ENCODE measurements around the gene TMEM266.
A peak's percentile ranks its signal among the peaks of the same experiment; 100 is the strongest.

Gene TMEM266

GRCh38 chr15:76058714-76059319, 968 bp upstream of the TMEM266 start:
- H3K36me3 Mint-ChIP-seq = no peaks in the 10 kb centered on the region
- no peaks in the 10 kb centered on the region for H3K9me3 Mint-ChIP-seq
- DNase-seq (ENCODE audit: low spot score in 2 of 2) (peak in 1 of 2 donors; percentile 54), ATAC-seq (peak; percentile 61)
- H3K4me3 Mint-ChIP-seq = peak overlapping the region; percentile 72
- H3K4me1 Mint-ChIP-seq = peaks cover 33% of the 10 kb centered on the region
- H3K27ac Mint-ChIP-seq = no peak overlapping the region

- Mint-ChIP-seq H3K9me3 (no peaks in the 10 kb centered on the region), H3K36me3 (no peaks in the 10 kb centered on the region), H3K4me1 (peaks cover 38% of the 10 kb centered on the region), H3K27ac (no peak overlapping the region), H3K4me3 (peak overlapping the region; percentile 72)
- DNase-seq (ENCODE audit: low spot score in 2 of 2) = peak; percentile 6 to 58
- ATAC-seq = peak; percentile 50
These were observed 569 bp downstream of the TMEM266 start for GRCh38 chr15:76060118-76060989.

GRCh38 chr15:76061700-76062099, 1.9 kb downstream of the TMEM266 start:
- DNase-seq (ENCODE audit: low spot score in 2 of 2) (no peak), ATAC-seq (no peak)
- H3K4me3 Mint-ChIP-seq = no peak overlapping the region
- H3K9me3 Mint-ChIP-seq = no peaks in the 10 kb centered on the region
- H3K36me3 Mint-ChIP-seq = no peaks in the 10 kb centered on the region
- no peak overlapping the region for H3K27ac Mint-ChIP-seq
- H3K4me1 Mint-ChIP-seq = peaks cover 43% of the 10 kb centered on the region

- no peak for ATAC-seq
- Mint-ChIP-seq H3K4me1 (peaks cover 37% of the 10 kb centered on the region), H3K9me3 (no peaks in the 10 kb centered on the region), H3K4me3 (no peak overlapping the region), H3K36me3 (no peaks in the 10 kb centered on the region), H3K27ac (no peak overlapping the region)
- no peak for DNase-seq (ENCODE audit: low spot score in 2 of 2)
These were observed 2.5 kb downstream of the TMEM266 start for GRCh38 chr15:76062286-76062685.

GRCh38 chr15:76064375-76064774, 4.6 kb downstream of the TMEM266 start:
- Mint-ChIP-seq H3K4me3 (no peak overlapping the region), H3K36me3 (no peaks in the 10 kb centered on the region), H3K4me1 (peaks cover 29% of the 10 kb centered on the region), H3K27ac (no peak overlapping the region), H3K9me3 (no peaks in the 10 kb centered on the region)
- ATAC-seq (no peak), DNase-seq (ENCODE audit: low spot score in 2 of 2) (no peak)

GRCh38 chr15:76065245-76065644, 5.5 kb downstream of the TMEM266 start:
- no peaks in the 10 kb centered on the region for H3K36me3 Mint-ChIP-seq

GRCh38 chr15:76065793-76066192, 6.0 kb downstream of the TMEM266 start:
- no peaks in the 10 kb centered on the region for H3K36me3 Mint-ChIP-seq
- no peak for DNase-seq (ENCODE audit: low spot score in 2 of 2)
- H3K9me3 Mint-ChIP-seq = no peaks in the 10 kb centered on the region
- peaks cover 20% of the 10 kb centered on the region for H3K4me1 Mint-ChIP-seq
- ATAC-seq = no peak
- no peak overlapping the region for H3K27ac Mint-ChIP-seq
- H3K4me3 Mint-ChIP-seq = no peak overlapping the region

More at GRCh38 chr15:76065245-76065644, 5.5 kb downstream of the TMEM266 start:
- Mint-ChIP-seq H3K27ac (no peak overlapping the region), H3K9me3 (no peaks in the 10 kb centered on the region), H3K4me1 (peaks cover 25% of the 10 kb centered on the region), H3K4me3 (no peak overlapping the region)
- ATAC-seq = peak; percentile 87
- DNase-seq (ENCODE audit: low spot score in 2 of 2) = no peak

- H3K27ac Mint-ChIP-seq = no peak overlapping the region
- no peak overlapping the region for H3K4me3 Mint-ChIP-seq
- DNase-seq (ENCODE audit: low spot score in 2 of 2) (no peak), ATAC-seq (no peak)
- H3K4me1 Mint-ChIP-seq = peaks cover 8% of the 10 kb centered on the region
- H3K36me3 Mint-ChIP-seq = no peaks in the 10 kb centered on the region
- no peaks in the 10 kb centered on the region for H3K9me3 Mint-ChIP-seq
These were observed 10.4 kb downstream of the TMEM266 start for GRCh38 chr15:76070192-76070591.

- no peak for DNase-seq (ENCODE audit: low spot score in 2 of 2)
- Mint-ChIP-seq H3K4me3 (no peak overlapping the region), H3K9me3 (no peaks in the 10 kb centered on the region), H3K36me3 (no peaks in the 10 kb centered on the region), H3K4me1 (no peaks in the 10 kb centered on the region), H3K27ac (no peak overlapping the region)
- ATAC-seq = no peak
These were observed 11.3 kb downstream of the TMEM266 start for GRCh38 chr15:76070921-76071635.

- DNase-seq (ENCODE audit: low spot score in 2 of 2) = no peak
- no peaks in the 10 kb centered on the region for H3K36me3 Mint-ChIP-seq
- H3K27ac Mint-ChIP-seq = no peak overlapping the region
- no peaks in the 10 kb centered on the region for H3K9me3 Mint-ChIP-seq
- no peak overlapping the region for H3K4me3 Mint-ChIP-seq
- ATAC-seq = no peak
- no peaks in the 10 kb centered on the region for H3K4me1 Mint-ChIP-seq
These were observed 12.0 kb downstream of the TMEM266 start for GRCh38 chr15:76071806-76072205.

- Mint-ChIP-seq H3K27ac (no peak overlapping the region), H3K4me1 (no peaks in the 10 kb centered on the region), H3K4me3 (no peak overlapping the region), H3K36me3 (no peaks in the 10 kb centered on the region), H3K9me3 (no peaks in the 10 kb centered on the region)
- ATAC-seq (no peak), DNase-seq (ENCODE audit: low spot score in 2 of 2) (no peak)
These were observed 13.8 kb downstream of the TMEM266 start for GRCh38 chr15:76073554-76073953.

- Mint-ChIP-seq H3K9me3 (no peaks in the 10 kb centered on the region), H3K27ac (no peak overlapping the region), H3K4me1 (no peaks in the 10 kb centered on the region), H3K4me3 (no peak overlapping the region), H3K36me3 (no peaks in the 10 kb centered on the region)
- ATAC-seq (no peak), DNase-seq (ENCODE audit: low spot score in 2 of 2) (no peak)
These were observed 15.3 kb downstream of the TMEM266 start for GRCh38 chr15:76075046-76075445.

GRCh38 chr15:76078285-76078877, 18.6 kb downstream of the TMEM266 start:
- Mint-ChIP-seq H3K4me1 (no peaks in the 10 kb centered on the region), H3K36me3 (no peaks in the 10 kb centered on the region), H3K27ac (no peak overlapping the region), H3K4me3 (no peak overlapping the region), H3K9me3 (no peaks in the 10 kb centered on the region)
- ATAC-seq = peak; percentile 42
- DNase-seq (ENCODE audit: low spot score in 2 of 2) = no peak

- no peaks in the 10 kb centered on the region for H3K36me3 Mint-ChIP-seq
These were observed 24.5 kb downstream of the TMEM266 start for GRCh38 chr15:76084256-76084655.

GRCh38 chr15:76098685-76099084, 38.9 kb downstream of the TMEM266 start:
- Mint-ChIP-seq H3K9me3 (no peaks in the 10 kb centered on the region), H3K27ac (no peak overlapping the region), H3K4me1 (no peaks in the 10 kb centered on the region), H3K36me3 (no peaks in the 10 kb centered on the region), H3K4me3 (no peak overlapping the region)
- no peak for DNase-seq (ENCODE audit: low spot score in 2 of 2)
- ATAC-seq = no peak

More at GRCh38 chr15:76084256-76084655, 24.5 kb downstream of the TMEM266 start:
- H3K4me1 Mint-ChIP-seq = no peaks in the 10 kb centered on the region
- no peak overlapping the region for H3K4me3 Mint-ChIP-seq
- H3K9me3 Mint-ChIP-seq = no peaks in the 10 kb centered on the region
- H3K27ac Mint-ChIP-seq = no peak overlapping the region
- no peak for DNase-seq (ENCODE audit: low spot score in 2 of 2)
- no peak for ATAC-seq
